GM23248 (cell line): ENCODE results near the gene GBF1. TPM values are rescaled to one million over a fixed set of nuclear protein-coding genes. Genes with fewer than 3 reads are reported as not detected.

Source experiments
- DNase-seq: peaks from one replicate; pipeline ENCODE4 v3.0.0-alpha.2; 2015
- H2AFZ ChIP-seq: fragments of 200-600 bp; sonication (generic); 2 replicates; pipeline ENCODE4 v1.6.1; 2016; ENCODE audit warnings: antibody characterized with exemption
- H3F3A ChIP-seq: fragments of 200-600 bp; sonication (generic); 2 replicates; pipeline ENCODE4 v1.6.1; 2016; ENCODE audit warnings: mild to moderate bottlenecking, antibody characterized with exemption, mixed run types; ENCODE audit not compliant: insufficient read depth
- H3K27ac ChIP-seq: fragments of 200-600 bp; sonication (generic); 2 replicates; pipeline ENCODE4 v1.5.1; 2016; ENCODE audit warnings: mild to moderate bottlenecking
- H3K27me3 ChIP-seq: fragments of 200-600 bp; sonication (generic); replicated peaks from 2 replicates; pipeline ENCODE4 v1.6.1; 2016; ENCODE audit warnings: mild to moderate bottlenecking; ENCODE audit not compliant: insufficient read depth
- H3K36me3 ChIP-seq: fragments of 200-600 bp; sonication (generic); 2 replicates; pipeline ENCODE4 v1.6.1; 2016; ENCODE audit warnings: low read depth, mild to moderate bottlenecking
- H3K4me1 ChIP-seq: fragments of 200-600 bp; sonication (generic); 2 replicates; pipeline ENCODE4 v1.6.1; 2016; ENCODE audit warnings: mild to moderate bottlenecking; ENCODE audit not compliant: insufficient read depth
- H3K4me2 ChIP-seq: fragments of 200-600 bp; sonication (generic); one replicate; pipeline ENCODE4 v1.6.1; 2016; ENCODE audit warnings: mild to moderate bottlenecking; ENCODE audit not compliant: unreplicated experiment
- H3K4me3 ChIP-seq: fragments of 200-600 bp; sonication (generic); 2 replicates; pipeline ENCODE4 v1.5.1; 2016; ENCODE audit warnings: mild to moderate bottlenecking
- H3K79me2 ChIP-seq: fragments of 200-600 bp; sonication (generic); 2 replicates; pipeline ENCODE4 v1.6.1; 2016; ENCODE audit warnings: mild to moderate bottlenecking; ENCODE audit not compliant: insufficient read depth
- H3K9ac ChIP-seq: fragments of 200-600 bp; sonication (generic); 2 replicates; pipeline ENCODE4 v1.6.1; 2016; ENCODE audit warnings: mild to moderate bottlenecking
- H3K9me2 ChIP-seq: fragments of 200-600 bp; sonication (generic); 2 replicates; pipeline ENCODE4 v1.6.1; 2016; ENCODE audit warnings: mixed run types, mild to moderate bottlenecking, moderate library complexity; ENCODE audit not compliant: insufficient read depth
- H3K9me3 ChIP-seq: fragments of 200-600 bp; sonication (generic); one replicate; pipeline ENCODE4 v1.6.1; 2017; ENCODE audit warnings: low read depth
- H4K20me1 ChIP-seq: fragments of 200-600 bp; sonication (generic); 2 replicates; pipeline ENCODE4 v1.6.0; 2016; ENCODE audit not compliant: insufficient read depth
- EZH2 ChIP-seq: fragments of 200-600 bp; sonication (generic); IDR thresholded peaks from 2 replicates; pipeline ENCODE4 v1.6.1; 2018; ENCODE audit warnings: antibody characterized with exemption, mild to moderate bottlenecking; ENCODE audit not compliant: insufficient read depth, poor library complexity, severe bottlenecking
- EZH2phosphoT487 ChIP-seq: fragments of 200-600 bp; sonication (generic); IDR thresholded peaks from 2 replicates; pipeline ENCODE4 v1.6.1; 2018; ENCODE audit warnings: antibody characterized with exemption, moderate library complexity, mild to moderate bottlenecking, low read depth; ENCODE audit not compliant: insufficient read depth
- WGBS, 2 experiments: methylation state at CpG; one replicate each; pipeline ENCODE4 v1.1.6; 2015 to 2017; ENCODE audit warnings: low lambda C conversion rate in 2 of 2, low coverage in 1 of 2; ENCODE audit errors: missing lambda C conversion rate in 2 of 2; 5-methylcytosine and 5-hydroxymethylcytosine counted together
- in situ Hi-C: fragments of 300-500 bp; cut with MboI; formaldehyde crosslinking; loops from 2 replicates; pipeline ENCODE4 v1.15.0; 2020
- polyA plus RNA-seq: library from polyadenylated mRNA; unstranded; fragments of >200 nt; fragmentation: Nextera tagmentation; extraction: Ambion mirVana; gene quantifications from 2 replicates; pipeline ENCODE4 v1.2.1, GENCODE V29; 2016
- total RNA-seq: library from RNA; depleted of rRNA; stranded (reverse); fragments of >200 nt; shearing (Covaris generic); gene quantifications from 2 replicates; pipeline ENCODE4 v1.2.3, GENCODE V29; 2014

Gene GBF1
- total and polyA plus RNA-seq, 2 experiments from 2014 or later: 29.8 to 43.9 TPM

GRCh38 chr10:102400076-102400475 lies 154.7 kb downstream of the GBF1 start:
- Histone ChIP-seq H3K36me3 (no peaks in the 10 kb centered on the region), H3K9me3 (no peaks in the 10 kb centered on the region), H3K4me1 (peaks cover 16% of the 10 kb centered on the region), H3K9ac (peak overlapping the region; percentile 71), H3K27ac (no peak overlapping the region), H3K9me2 (no peaks in the 10 kb centered on the region), H3K4me2 (peak overlapping the region; percentile 47), H3F3A (no peaks in the 10 kb centered on the region), H3K79me2 (peaks cover 14% of the 10 kb centered on the region), H2AFZ (peak overlapping the region; percentile 80; the same call in 1 of the 2 replicates), H3K4me3 (peak overlapping the region; percentile 73; the same call in 1 of the 2 replicates), H4K20me1 (no peaks in the 10 kb centered on the region), H3K27me3 (no peaks in the 10 kb centered on the region)
- 71 to 78% methylated on average over 13 to 17 of the region's 17 CpGs for WGBS, 2 experiments
- TF ChIP-seq EZH2phosphoT487: no peak
- TF ChIP-seq EZH2: no peak
- in situ Hi-C loops: no loop called here
- DNase-seq: no peak

- Histone ChIP-seq H3K27me3 (no peaks in the 10 kb centered on the region), H2AFZ (no peak overlapping the region)
- 88 to 97% methylated on average over 14 to 22 of the region's 22 CpGs for whole genome bisulfite sequencing, 2 experiments
Observed at GRCh38 chr10:102400598-102401341, 155.4 kb downstream of the GBF1 start.

GRCh38 chr10:102401342-102401654 lies 156.0 kb downstream of the GBF1 start:
- no peaks in the 10 kb centered on the region for H4K20me1 ChIP-seq
- in situ Hi-C loops: no loop called here
- no peak overlapping the region for H3K27ac ChIP-seq
- H3K4me2 ChIP-seq: no peak overlapping the region
- no peaks in the 10 kb centered on the region for H3K27me3 ChIP-seq
- H2AFZ ChIP-seq: no peak overlapping the region
- H3K9ac ChIP-seq: no peak overlapping the region
- 77 to 82% methylated on average over 8 of the region's 8 CpGs for WGBS, 2 experiments
- no peaks in the 10 kb centered on the region for H3F3A ChIP-seq
- TF ChIP-seq EZH2phosphoT487: no peak
- TF ChIP-seq EZH2: no peak
- peaks cover 13% of the 10 kb centered on the region for H3K4me1 ChIP-seq
- H3K9me2 ChIP-seq: no peaks in the 10 kb centered on the region
- peaks cover 9% of the 10 kb centered on the region for H3K79me2 ChIP-seq
- no peak for DNase-seq
- no peaks in the 10 kb centered on the region for H3K36me3 ChIP-seq
- no peaks in the 10 kb centered on the region for H3K9me3 ChIP-seq
- H3K4me3 ChIP-seq: no peak overlapping the region

More at GRCh38 chr10:102400598-102401341, 155.4 kb downstream of the GBF1 start:
- H3K4me2 ChIP-seq: no peak overlapping the region
- no peaks in the 10 kb centered on the region for H3K9me3 ChIP-seq
- H3K9ac ChIP-seq: no peak overlapping the region
- peaks cover 14% of the 10 kb centered on the region for H3K79me2 ChIP-seq
- H4K20me1 ChIP-seq: no peaks in the 10 kb centered on the region
- no peak overlapping the region for H3K4me3 ChIP-seq
- H3K36me3 ChIP-seq: no peaks in the 10 kb centered on the region
- H3F3A ChIP-seq: no peaks in the 10 kb centered on the region
- peaks cover 16% of the 10 kb centered on the region for H3K4me1 ChIP-seq
- H3K27ac ChIP-seq: no peak overlapping the region
- no peak for DNase-seq
- in situ Hi-C loops: no loop called here
- TF ChIP-seq EZH2phosphoT487 (no peak), EZH2 (no peak)
- no peaks in the 10 kb centered on the region for H3K9me2 ChIP-seq

- no peaks in the 10 kb centered on the region for H4K20me1 ChIP-seq
- H2AFZ ChIP-seq: no peak overlapping the region
- H3K27ac ChIP-seq: no peak overlapping the region
- H3K27me3 ChIP-seq: no peaks in the 10 kb centered on the region
- H3K4me2 ChIP-seq: no peak overlapping the region
- peak; percentile 71 for DNase-seq
- no peaks in the 10 kb centered on the region for H3K36me3 ChIP-seq
- peaks cover 9% of the 10 kb centered on the region; the same call in 1 of the 2 replicates for H3K4me1 ChIP-seq
- no peaks in the 10 kb centered on the region for H3F3A ChIP-seq
- 77 to 89% methylated on average over 17 to 18 of the region's 18 CpGs for WGBS, 2 experiments
- 0 out of 2 replicates have a peak, but pooled peaks cover 3% of the 10 kb centered on the region for H3K79me2 ChIP-seq
- no peaks in the 10 kb centered on the region for H3K9me3 ChIP-seq
- no peak overlapping the region for H3K9ac ChIP-seq
- H3K4me3 ChIP-seq: no peak overlapping the region
- no peaks in the 10 kb centered on the region for H3K9me2 ChIP-seq
- TF ChIP-seq EZH2phosphoT487 (no peak), EZH2 (no peak)
- in situ Hi-C loops: no loop called here
Observed at GRCh38 chr10:102401735-102402511, 156.6 kb downstream of the GBF1 start.
